ENCODE data around the gene ATP5MC3.

- no peak for TF ChIP-seq EZH2 (optimal IDR thresholded peaks at IDR 0.05; ENCODE audit: low read depth, low read length)
- TF ChIP-seq, protein P1, sequence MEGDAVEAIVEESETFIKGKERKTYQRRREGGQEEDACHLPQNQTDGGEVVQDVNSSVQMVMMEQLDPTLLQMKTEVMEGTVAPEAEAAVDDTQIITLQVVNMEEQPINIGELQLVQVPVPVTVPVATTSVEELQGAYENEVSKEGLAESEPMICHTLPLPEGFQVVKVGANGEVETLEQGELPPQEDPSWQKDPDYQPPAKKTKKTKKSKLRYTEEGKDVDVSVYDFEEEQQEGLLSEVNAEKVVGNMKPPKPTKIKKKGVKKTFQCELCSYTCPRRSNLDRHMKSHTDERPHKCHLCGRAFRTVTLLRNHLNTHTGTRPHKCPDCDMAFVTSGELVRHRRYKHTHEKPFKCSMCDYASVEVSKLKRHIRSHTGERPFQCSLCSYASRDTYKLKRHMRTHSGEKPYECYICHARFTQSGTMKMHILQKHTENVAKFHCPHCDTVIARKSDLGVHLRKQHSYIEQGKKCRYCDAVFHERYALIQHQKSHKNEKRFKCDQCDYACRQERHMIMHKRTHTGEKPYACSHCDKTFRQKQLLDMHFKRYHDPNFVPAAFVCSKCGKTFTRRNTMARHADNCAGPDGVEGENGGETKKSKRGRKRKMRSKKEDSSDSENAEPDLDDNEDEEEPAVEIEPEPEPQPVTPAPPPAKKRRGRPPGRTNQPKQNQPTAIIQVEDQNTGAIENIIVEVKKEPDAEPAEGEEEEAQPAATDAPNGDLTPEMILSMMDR (IDR thresholded peaks at IDR 0.05; ENCODE audit: low read length), result no peak
Observed at GRCh38 chr2:175151791-175152190, 29.7 kb downstream of the ATP5MC3 start.

All from MM.1S (cell line).